HUDEP-2 (cell line): Measurements from ENCODE around the gene DNAJB8.

Experiments used
- DNase-seq, 76 experiments: peaks; one replicate each; lab custom pipeline; 2025; ENCODE audit not compliant: unreplicated experiment in 76 of 76; lab: John Stamatoyannopoulos, UW

DNAJB8 gene

DNA sequence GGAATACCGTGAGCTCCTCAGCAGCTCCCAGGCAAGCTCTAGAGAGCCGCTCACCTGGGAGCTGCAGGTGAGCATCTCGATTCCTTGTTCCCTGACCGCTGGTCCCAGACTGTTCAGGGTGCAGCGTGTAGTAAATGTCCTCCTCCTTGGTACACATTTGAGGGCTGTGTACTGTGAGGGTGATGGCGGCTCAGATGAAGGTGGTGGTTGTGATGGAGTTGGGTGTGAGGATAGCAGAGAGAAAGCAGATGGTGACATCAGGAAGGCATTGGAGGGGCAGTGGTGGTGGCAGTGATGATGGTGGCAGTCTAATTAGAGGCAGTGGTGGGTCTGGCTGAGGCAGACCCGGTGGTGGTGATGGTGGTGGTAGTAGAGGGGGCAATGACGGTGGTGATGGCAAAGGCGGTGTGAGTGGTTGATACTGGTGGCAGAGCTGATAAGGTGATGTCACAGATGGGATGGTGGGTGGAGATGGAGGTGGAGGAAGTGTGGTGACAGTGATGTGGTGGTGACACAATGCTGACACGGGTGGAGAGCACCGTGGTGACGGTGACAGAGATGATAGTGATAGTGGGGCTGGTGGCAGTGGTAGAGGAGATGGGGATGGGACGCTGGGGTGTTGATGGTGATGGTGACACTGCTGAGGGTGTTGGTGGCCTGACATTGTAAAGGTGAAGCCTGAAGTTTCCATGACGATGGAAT lies at the start of gene DNAJB8:
Gene DNAJB8 (minus strand): TSS at position 51 of the 702 bp plus-strand sequence. CDS start 3,645 bp downstream, outside the sequence.
- peak in 7 of 76 experiments; percentile 13 to 33 (median 16) for DNase-seq

GRCh38 chr3:128515967-128516366 lies 49.3 kb upstream of the DNAJB8 start:
- no peak for DNase-seq

GRCh38 chr3:128508852-128509251 lies 42.2 kb upstream of the DNAJB8 start:
- DNase-seq: no peak

DNA sequence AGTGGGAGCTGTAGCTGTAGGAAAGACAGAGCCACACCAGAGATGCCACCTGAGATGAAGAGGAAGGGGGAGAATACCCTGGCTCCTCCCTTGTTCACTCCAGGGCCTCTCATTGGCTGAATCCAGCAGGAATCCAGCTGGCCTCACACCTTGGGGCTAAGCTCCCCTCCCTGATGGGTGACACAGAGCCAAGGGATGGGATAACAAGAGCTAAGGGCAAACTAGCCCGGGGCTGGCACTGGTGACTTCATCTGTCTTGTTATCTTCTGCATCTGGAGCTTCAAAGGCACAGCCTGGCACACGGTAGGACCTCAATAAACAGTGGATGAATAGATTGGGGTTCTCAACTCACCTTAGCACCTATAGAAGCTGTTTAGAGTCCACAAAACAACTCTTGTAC lies 40.1 kb upstream of the DNAJB8 start:
- DNase-seq: no peak

DNA sequence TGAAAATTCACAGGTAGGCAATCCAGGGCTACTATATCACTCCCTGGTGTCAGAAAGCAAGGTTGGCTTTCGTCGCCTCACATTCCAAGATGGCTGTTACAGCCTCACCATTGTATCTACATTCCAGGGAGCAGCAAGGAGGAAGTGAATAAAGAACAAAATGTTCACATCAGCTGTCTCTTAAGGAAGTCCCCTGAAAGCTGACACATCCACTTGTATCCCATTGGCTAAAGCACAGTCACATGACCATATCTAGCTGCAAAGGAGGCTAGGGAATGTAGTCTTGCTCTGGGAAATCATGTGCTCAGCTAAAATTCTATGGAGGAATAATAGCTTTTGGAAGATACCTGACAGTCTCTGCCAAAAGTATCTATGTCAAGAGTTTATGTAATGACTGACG lies 39.1 kb upstream of the DNAJB8 start:
- DNase-seq: no peak

- peak in 12 of 76 experiments; percentile 8 to 42 (median 23) for DNase-seq
Measured at GRCh38 chr3:128504963-128505730, 38.5 kb upstream of the DNAJB8 start.

DNA sequence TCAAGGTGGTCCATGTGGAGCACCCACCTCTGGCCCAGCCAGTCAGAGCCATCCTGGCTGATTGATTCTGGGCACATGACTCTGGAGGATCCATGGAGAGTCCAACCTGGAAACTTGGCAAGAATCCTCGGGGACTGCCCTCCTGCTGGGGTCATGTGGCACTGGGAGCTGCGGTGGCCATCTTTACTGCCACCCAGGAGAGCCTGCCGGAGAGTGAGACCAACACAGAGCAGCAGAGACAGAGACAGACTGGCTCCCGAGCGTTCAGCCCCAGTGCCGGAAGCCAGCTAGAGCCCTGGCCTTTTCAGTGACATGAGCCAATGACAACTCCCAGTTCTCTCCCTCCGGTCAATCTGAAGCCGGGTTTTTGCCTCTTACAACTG lies 37.8 kb upstream of the DNAJB8 start:
- DNase-seq: no peak

DNA sequence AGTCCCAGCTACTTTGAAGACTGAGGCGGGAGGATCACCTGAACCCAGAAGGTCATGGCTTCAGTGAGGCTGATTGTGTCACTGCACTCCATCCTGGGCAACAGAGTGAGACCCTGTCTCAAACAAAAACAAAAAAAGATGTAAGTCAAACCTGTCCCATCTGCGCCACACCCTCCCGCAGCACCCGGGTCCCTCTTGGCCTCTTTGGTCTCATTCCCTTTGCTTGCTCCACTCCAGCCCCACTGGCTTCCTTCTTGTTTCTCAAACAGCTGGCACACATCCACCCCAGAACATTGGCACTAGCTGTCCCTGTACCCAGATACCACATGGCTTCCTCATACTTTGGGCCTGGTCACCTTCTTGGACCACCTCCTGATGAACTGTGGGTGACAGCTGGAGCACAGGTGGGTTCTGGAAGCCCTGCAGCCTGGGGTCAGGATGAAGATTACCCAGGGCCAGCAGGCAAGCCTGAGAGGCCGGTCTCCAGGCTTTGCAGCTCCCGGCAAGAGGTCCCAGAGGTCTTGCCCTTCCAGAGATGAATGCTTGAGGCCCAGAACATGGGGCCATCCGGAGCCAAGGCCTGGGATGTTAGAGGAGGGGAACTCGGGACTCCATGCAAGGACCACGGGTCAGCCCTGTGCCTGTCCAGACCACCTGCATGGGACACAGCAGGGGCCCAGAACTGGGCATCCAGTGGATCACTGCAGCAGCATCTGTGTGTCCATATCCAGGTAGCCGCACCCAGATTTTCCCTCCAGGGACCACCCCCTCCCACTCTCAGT lies 37.3 kb upstream of the DNAJB8 start:
- DNase-seq: no peak

DNA sequence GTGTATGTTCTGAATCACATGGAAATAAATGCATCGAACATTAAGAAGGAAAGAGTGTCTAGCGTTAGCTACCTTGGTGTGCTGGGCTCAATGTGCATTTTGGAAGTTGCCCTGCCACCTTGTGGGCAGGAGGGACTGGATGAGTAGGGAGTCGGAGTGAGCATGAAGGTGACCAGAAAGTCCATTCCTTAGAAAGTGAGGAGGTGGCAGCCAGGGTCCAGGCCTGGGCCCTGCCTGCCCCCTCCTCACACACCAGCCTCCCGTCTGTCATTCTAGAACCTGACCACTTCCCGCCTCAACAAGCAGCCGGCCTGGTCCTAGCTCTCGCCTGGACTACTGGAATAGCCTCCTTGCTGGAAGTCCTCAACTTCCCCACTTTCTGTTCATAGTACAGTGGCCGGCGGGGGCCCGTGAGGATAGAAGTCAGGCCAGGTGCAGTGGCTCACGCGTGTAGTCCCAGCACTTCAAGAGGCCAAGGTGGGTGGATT lies 36.5 kb upstream of the DNAJB8 start:
- DNase-seq: peak in 2 of 76 experiments; percentile 17 to 23

DNA sequence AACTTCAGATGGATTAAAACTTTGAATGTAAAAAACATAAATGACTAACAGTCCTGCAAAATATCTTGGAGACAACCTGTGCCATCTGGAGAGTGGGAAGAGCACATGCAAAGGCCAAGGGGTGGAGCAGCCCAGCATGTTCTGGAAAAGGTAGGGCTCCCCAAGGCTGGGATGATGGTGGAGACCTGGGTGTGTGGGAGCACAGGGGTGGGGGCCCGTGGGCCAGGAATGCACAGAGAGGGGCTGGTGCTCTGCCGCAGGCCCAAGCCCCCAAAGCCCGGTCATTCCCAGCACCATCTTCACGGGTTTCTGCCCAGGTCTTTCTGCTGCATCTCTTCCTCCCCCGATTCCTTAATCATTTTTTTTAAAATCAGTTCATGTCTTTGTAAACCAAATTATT lies 36.0 kb upstream of the DNAJB8 start:
- no peak for DNase-seq

- no peak for DNase-seq
Measured at GRCh38 chr3:128501431-128501830, 34.7 kb upstream of the DNAJB8 start.

DNA sequence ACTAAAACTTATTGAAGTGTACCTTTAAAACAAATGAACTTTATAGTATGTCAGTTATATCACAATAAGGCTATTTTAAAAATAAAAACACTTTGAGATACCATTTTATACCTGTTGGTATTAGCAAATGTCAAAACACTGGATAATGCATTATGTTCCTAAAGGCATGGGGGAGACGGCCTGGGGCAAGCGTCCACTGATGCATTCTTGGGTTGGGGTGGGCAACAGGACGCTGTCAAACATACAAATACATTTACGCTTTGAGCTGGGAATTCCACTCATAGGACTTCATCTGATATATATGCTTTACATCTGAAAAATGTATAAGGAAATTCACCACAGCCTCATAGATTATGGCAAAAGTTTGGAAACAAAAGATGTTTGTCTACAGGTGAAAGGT lies 33.9 kb upstream of the DNAJB8 start:
- DNase-seq: no peak

DNA sequence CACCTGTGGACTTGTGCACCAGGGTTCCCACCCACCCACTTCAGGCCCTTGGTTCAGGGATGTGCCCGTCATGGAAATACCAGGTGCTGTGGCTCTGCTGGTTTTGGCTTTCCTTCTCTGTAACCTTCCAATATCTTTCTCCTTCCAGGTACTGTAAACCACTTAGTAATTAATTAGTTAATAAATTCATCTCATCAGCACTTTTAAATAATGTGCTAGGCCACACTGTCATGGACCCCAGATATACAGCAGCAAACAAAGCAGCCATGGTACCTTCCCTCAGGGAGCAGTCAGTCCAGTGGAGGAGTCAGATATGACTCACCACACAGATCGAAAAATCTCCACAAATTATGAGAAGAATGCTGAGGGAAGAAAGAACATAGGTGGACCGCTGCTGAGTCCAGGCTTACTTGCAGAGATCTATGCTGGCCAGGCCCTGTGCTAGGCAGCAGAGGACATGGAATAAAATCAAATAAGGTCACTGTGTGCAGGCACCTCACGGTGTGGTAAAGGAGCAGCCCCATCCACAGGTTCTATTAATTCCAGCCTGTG lies 33.1 kb upstream of the DNAJB8 start:
- no peak for DNase-seq

- no peak for DNase-seq
Measured at GRCh38 chr3:128498901-128499530, 32.3 kb upstream of the DNAJB8 start.

GRCh38 chr3:128498127-128498626 lies 31.5 kb upstream of the DNAJB8 start:
- no peak for DNase-seq

DNA sequence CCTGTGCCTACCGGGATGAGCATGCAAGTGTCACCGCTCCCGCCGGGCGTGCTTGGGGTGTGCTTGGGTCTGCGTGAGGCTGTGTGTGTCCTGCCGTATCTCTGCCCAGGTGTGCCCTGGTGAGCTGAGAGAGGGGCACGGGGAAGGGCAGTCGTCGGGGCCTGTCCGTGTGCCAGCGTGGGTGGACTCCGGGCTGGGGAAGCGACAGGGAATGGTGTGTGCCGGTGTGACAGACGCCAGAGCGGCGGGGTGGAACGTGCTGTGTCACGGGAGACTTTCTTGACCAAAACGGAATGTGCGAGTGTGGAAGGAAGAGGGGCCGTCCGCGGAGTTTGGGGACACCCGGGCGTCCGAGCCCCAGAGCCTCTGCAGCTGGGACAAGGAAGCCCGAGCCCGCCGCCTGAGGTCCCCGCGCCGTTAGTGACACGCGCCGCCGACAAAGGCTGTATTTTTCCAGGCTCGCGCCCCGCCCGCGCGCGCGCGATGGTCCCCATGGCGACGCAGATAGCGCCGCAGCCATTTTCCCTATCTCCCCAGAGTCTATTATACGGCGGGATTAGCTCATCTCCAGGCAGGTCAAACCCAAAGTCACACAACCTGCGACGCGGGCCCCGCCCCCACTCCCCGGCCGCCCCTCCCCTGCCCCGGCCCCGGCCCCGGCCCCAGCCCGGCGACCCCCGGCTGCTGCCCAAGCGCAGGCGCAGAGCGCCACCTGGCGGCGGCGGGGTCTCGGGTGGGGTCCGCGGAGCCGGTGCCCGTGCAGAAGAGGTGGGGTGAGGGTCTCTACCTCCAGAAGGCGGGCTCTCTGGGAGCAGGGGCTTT lies 30.8 kb upstream of the DNAJB8 start:
- DNase-seq: peak in 72 of 76 experiments; percentile 27 to 90 (median 73)

- peak in 1 of 76 experiments; percentile 25 for DNase-seq
Measured at GRCh38 chr3:128496602-128497304, 30.1 kb upstream of the DNAJB8 start.

DNA sequence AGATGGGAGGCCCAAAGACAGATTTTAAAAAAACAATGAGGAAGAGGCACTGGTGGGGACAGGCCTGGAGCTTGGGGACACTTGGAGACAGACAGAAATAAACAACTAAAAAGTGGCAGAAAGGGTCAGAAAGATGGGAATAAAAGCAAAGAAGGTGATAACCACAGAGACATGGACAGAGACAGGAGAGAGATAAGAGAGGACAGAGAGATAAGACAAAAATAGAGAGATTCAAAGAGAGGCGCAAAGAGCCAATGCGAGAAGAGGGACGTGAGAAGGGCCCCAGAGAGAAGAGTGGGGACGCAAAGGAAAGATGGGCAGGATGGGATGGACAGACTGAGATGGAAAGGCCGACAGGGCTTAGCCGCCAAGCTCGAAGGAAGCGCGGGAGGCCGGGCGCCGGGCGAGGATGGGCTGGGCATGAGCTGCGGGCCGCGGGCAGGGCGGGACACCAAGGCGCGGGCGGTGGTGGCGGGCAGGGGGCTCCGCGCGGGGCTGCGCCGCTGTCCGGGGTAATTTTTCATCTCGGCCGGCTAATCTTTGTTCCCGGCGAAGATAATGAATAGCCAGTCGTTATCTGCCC lies 29.4 kb upstream of the DNAJB8 start:
- DNase-seq: no peak
